NCI-H2081 treated with DMSO at 0.1 percent for 48 hours (cell line): ENCODE measurements around the gene P2RX5.

ENCODE experiments used
- DNase-seq: peaks from one replicate; lab custom pipeline; 2025; lab: John Stamatoyannopoulos, UW

The P2RX5 gene

GRCh38 chr17:3656755-3657587 lies 39.0 kb downstream of the P2RX5 start:
- DNase-seq = no peak

GRCh38 chr17:3656353-3656752 lies 39.6 kb downstream of the P2RX5 start:
- no peak for DNase-seq

- DNase-seq = no peak
Measured at GRCh38 chr17:3655766-3656165, 40.2 kb downstream of the P2RX5 start.

GRCh38 chr17:3647769-3648555 lies 48.0 kb downstream of the P2RX5 start:
- no peak for DNase-seq

GRCh38 chr17:3647251-3647650 lies 48.7 kb downstream of the P2RX5 start:
- DNase-seq = no peak

GRCh38 chr17:3645310-3645709 lies 50.6 kb downstream of the P2RX5 start:
- no peak for DNase-seq

GRCh38 chr17:3643889-3644349 lies 52.0 kb downstream of the P2RX5 start:
- DNase-seq = no peak

- DNase-seq = no peak
Measured at GRCh38 chr17:3641717-3642486, 54.1 kb downstream of the P2RX5 start.

GRCh38 chr17:3641014-3641413 lies 54.9 kb downstream of the P2RX5 start:
- no peak for DNase-seq

GRCh38 chr17:3639981-3640596 lies 55.9 kb downstream of the P2RX5 start:
- no peak for DNase-seq

- DNase-seq = no peak
Measured at GRCh38 chr17:3636908-3637373, 59.0 kb downstream of the P2RX5 start.

- peak; percentile 68 for DNase-seq
Measured at GRCh38 chr17:3636154-3636907, 59.6 kb downstream of the P2RX5 start, which contains the start of the genes CTNS and SHPK. Gene CTNS, plus strand, starts transcription at chr17:3636760. Its CDS starts 3,447 bp downstream, at chr17:3640207. Gene SHPK, minus strand, starts transcription at chr17:3636250. Its CDS starts 31 bp downstream, at chr17:3636219.

- DNase-seq = no peak
Measured at GRCh38 chr17:3635474-3636153, 60.3 kb downstream of the P2RX5 start.

- no peak for DNase-seq
Measured at GRCh38 chr17:3632287-3632686, 63.7 kb downstream of the P2RX5 start.

GRCh38 chr17:3630781-3631180 lies 65.2 kb downstream of the P2RX5 start:
- no peak for DNase-seq

- no peak for DNase-seq
Measured at GRCh38 chr17:3627769-3628167, 68.2 kb downstream of the P2RX5 start.

GRCh38 chr17:3626831-3627768 lies 68.9 kb downstream of the P2RX5 start:
- DNase-seq = no peak
